Measurements from ENCODE around the gene PPP1R3E. TPM values are rescaled to one million over a fixed set of nuclear protein-coding genes. Genes with fewer than 3 reads are reported as not detected.
A peak's percentile ranks its signal among the peaks of the same experiment; 100 is the strongest.

The PPP1R3E gene, protein sequence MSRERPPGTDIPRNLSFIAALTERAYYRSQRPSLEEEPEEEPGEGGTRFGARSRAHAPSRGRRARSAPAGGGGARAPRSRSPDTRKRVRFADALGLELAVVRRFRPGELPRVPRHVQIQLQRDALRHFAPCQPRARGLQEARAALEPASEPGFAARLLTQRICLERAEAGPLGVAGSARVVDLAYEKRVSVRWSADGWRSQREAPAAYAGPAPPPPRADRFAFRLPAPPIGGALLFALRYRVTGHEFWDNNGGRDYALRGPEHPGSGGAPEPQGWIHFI
- 15.3 and 19.2 TPM in 2 replicates for total RNA-seq
- long read RNA-seq, partial matches to known transcripts, result 0 of 8 reads
- long read RNA-seq, other reads (novel, unspliced or antisense), result 8 of 8 reads

DNA sequence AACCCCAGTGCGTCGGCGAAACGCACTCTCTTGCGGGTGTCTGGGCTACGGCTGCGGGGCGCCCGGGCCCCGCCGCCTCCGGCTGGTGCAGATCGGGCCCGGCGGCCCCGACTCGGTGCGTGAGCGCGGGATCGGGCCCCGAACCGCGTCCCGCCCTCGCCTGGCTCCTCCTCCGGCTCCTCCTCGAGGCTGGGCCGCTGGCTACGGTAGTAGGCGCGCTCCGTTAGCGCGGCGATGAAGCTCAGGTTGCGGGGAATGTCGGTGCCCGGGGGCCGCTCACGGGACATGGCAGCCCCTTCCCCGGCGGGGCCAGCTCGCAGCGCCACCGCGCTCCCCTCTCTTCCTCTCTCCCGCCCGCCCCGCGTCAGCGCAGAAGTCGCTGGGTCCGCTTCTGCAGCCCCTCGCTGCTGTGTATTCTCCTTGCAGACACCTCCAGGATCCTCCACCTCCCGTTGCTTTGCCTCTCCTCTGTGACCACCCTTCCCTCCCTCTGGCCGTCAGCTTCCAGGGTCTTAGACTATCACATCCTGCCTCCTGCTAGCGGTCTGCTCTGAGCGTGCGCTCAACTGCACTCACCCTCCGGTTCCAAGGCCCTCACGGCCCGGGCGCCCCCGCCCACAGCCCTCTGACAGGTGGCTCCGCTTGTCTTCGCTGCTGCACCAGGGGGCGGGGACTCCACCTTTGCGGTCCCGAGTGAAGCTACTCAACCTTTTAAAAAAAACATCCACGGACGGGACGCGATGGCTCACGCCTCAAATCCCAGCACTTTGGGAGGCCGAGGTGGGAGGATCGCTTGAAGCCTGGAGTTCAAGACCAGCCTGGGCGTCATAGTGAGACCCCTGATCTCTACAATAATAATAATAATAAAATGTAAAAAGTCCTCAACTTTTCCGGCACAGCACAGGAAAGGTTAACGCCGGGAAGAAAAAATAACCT lies at the start of gene PPP1R3E:
Gene PPP1R3E (minus strand): TSS at position 570 of the 936 bp plus-strand sequence. CDS start 283 bp downstream, at position 287.
- H3K27ac Mint-ChIP-seq (ENCODE audit: unreplicated experiment), result peak within 1 kb of the TSS; percentile 98

DNA sequence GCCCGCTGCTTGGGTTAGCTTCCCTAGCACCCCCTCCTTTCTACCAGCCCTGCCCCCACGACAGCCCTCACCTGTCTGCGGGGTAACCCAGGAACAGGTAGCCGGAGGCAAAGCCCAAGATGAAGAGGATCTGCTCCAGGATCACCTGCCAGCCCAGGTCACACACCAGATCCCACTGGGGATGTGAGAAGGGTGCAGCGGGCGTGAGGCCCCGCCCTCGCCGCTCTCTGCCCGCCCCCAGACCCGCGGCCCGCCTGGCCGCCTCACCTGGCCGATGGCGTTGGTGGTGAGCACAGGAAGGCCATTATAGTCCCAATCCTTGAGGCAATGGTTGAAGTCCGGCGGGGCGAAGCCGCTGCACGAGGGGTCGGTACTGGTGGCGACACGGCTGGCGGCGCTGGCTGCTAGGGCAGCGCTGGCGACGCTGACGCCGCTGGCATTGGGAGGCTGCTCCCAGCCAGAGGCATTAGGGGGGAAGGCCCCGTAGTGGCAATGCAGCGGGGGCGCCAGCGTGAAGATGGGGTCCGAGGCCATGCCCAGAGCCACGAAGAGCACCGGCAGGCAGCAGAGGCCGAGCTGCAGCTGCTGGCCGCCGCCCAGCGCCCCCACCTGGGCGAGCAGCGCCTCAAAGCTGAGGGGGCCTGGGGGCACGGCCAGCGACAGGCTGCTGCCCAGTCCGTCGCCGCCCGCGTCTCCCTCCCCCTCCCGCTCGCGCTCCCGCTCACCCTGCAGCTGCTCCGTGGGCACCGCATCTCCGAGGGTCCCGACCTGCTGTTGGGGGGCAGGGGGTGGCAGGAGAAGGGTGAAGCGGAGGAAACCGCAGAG lies 49.2 kb upstream of the PPP1R3E start:
- Mint-ChIP-seq H3K4me1 (ENCODE audit: unreplicated experiment) (peaks cover 8% of the 10 kb centered on the region), H3K9me3 (ENCODE audit: unreplicated experiment) (no peaks in the 10 kb centered on the region), H3K27ac (ENCODE audit: unreplicated experiment) (no peak overlapping the region), H3K27me3 (ENCODE audit: unreplicated experiment) (no peaks in the 10 kb centered on the region), H3K36me3 (ENCODE audit: unreplicated experiment) (peaks cover 7% of the 10 kb centered on the region), H3K4me3 (ENCODE audit: unreplicated experiment) (peak overlapping the region; percentile 75)
- TF ChIP-seq CTCF (IDR thresholded peaks at IDR 0.05), result peak; percentile 22
- no peak for DNase-seq (ENCODE audit: extremely low spot score, unreplicated experiment)

More for the DNA sequence above, at the start of gene PPP1R3E:
- DNase-seq (ENCODE audit: extremely low spot score, unreplicated experiment), result no peak
- Mint-ChIP-seq H3K4me1 (ENCODE audit: unreplicated experiment) (peaks cover 36% of the 10 kb centered on the region), H3K9me3 (ENCODE audit: unreplicated experiment) (no peaks in the 10 kb centered on the region), H3K27me3 (ENCODE audit: unreplicated experiment) (no peaks in the 10 kb centered on the region), H3K4me3 (ENCODE audit: unreplicated experiment) (peak within 1 kb of the TSS; percentile 94), H3K36me3 (ENCODE audit: unreplicated experiment) (no peaks in the 10 kb centered on the region)
- TF ChIP-seq CTCF (IDR thresholded peaks at IDR 0.05), result no peak

GRCh38 chr14:23349156-23349845 lies 46.6 kb upstream of the PPP1R3E start:
- no peak for DNase-seq (ENCODE audit: extremely low spot score, unreplicated experiment)
- no peak overlapping the region for H3K4me3 Mint-ChIP-seq (ENCODE audit: unreplicated experiment)
- H3K27ac Mint-ChIP-seq (ENCODE audit: unreplicated experiment), result no peak overlapping the region

GRCh38 chr14:23348297-23348655 lies 45.6 kb upstream of the PPP1R3E start:
- no peaks in the 10 kb centered on the region for H3K36me3 Mint-ChIP-seq (ENCODE audit: unreplicated experiment)
- H3K27me3 Mint-ChIP-seq (ENCODE audit: unreplicated experiment), result peaks cover 2% of the 10 kb centered on the region
- H3K4me1 Mint-ChIP-seq (ENCODE audit: unreplicated experiment), result peaks cover 5% of the 10 kb centered on the region
- no peak overlapping the region for H3K27ac Mint-ChIP-seq (ENCODE audit: unreplicated experiment)
- no peak overlapping the region for H3K4me3 Mint-ChIP-seq (ENCODE audit: unreplicated experiment)
- no peak for DNase-seq (ENCODE audit: extremely low spot score, unreplicated experiment)
- H3K9me3 Mint-ChIP-seq (ENCODE audit: unreplicated experiment), result no peaks in the 10 kb centered on the region
- no peak for TF ChIP-seq CTCF (IDR thresholded peaks at IDR 0.05)

More at GRCh38 chr14:23349156-23349845, 46.6 kb upstream of the PPP1R3E start:
- TF ChIP-seq CTCF (IDR thresholded peaks at IDR 0.05), result no peak
- Mint-ChIP-seq H3K4me1 (ENCODE audit: unreplicated experiment) (peaks cover 8% of the 10 kb centered on the region), H3K36me3 (ENCODE audit: unreplicated experiment) (no peaks in the 10 kb centered on the region), H3K9me3 (ENCODE audit: unreplicated experiment) (no peaks in the 10 kb centered on the region), H3K27me3 (ENCODE audit: unreplicated experiment) (no peaks in the 10 kb centered on the region)

Measured in osteocyte (in vitro differentiated cells).